GM19023 (cell line): ENCODE data around the gene SYT12.
"Not testable (repeated sequence)": the region's sequence is repeated elsewhere in the genome, so short reads cannot be mapped to it uniquely, and the experiment has no call there.

Source experiments
- ATAC-seq: cut with Tn5 transposase; IDR thresholded peaks from one replicate; pipeline ENCODE4 v1.9.1; 2021; ENCODE audit warnings: mild to moderate bottlenecking, moderate library complexity; ENCODE audit not compliant: unreplicated experiment

Gene SYT12

GRCh38 chr11:66996609-66997273 is 26.2 kb upstream of the SYT12 start:
- no peak for ATAC-seq

DNA sequence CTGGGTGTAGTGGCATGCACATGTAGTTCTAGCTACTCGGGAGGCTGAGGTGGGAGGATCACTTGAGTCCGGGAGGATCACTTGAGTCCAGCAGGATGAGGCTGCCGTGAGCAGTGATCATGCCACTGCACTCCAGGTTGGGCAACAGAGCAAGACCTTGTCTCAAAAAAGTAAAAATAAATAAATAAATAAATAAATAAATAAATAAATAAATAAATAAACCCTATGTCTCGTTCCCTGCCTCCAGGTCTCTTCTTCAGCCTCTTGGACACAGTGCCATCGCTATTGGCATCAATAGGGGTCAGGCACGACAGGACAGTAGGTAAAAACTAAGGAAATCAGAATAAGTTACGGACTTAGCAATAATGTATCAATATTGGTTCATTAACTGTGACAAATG is 23.4 kb upstream of the SYT12 start:
- ATAC-seq: no peak

DNA sequence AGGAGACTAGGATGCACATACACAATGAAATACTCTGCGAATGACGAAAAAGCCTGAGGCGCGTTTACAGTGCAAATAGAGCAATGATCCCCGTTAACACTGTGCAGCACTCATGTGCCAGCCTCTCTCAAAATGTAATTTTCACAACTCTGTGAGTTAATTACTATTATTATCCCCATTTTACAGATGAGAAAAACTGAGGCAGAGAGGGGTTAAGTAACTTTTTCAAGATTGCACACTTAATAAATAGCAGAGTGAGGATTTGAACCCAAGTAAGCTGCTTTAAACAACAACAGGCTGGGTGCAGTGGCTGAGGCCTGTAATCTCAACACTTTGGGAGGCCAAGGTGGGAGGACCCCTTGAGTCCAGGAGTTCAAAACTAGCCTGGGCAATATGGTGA is 21.6 kb upstream of the SYT12 start:
- ATAC-seq: no peak

- ATAC-seq: no peak
Observed at GRCh38 chr11:67002297-67002913, 20.5 kb upstream of the SYT12 start.

DNA sequence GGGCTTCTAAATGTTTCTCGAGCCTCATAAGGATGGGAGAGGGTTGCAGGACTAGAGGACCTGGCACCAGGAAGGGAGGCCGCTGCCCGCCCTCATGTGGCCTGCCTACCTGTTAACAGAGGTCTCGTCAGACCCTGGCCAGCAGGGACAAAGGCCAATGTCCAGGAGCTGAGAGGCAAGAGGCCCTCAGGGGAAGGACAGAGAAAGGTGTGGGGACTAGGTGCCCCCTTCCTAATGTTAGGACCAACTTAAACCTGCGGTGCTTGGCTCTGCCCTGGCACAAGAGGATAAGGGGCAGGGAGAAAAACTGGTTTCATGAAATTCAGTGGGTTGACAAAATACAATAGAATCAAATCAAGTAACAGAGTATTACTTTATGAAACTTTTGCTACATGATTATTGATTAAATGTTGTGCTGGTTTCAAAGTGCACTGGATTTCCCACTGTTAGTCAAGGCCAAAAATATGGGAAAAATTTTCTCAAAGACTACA is 20.0 kb upstream of the SYT12 start:
- no peak for ATAC-seq

- not testable (repeated sequence) for ATAC-seq
Observed at GRCh38 chr11:67005200-67005599, 17.7 kb upstream of the SYT12 start.

- no peak for ATAC-seq
Observed at GRCh38 chr11:67006029-67006884, 16.7 kb upstream of the SYT12 start.

DNA sequence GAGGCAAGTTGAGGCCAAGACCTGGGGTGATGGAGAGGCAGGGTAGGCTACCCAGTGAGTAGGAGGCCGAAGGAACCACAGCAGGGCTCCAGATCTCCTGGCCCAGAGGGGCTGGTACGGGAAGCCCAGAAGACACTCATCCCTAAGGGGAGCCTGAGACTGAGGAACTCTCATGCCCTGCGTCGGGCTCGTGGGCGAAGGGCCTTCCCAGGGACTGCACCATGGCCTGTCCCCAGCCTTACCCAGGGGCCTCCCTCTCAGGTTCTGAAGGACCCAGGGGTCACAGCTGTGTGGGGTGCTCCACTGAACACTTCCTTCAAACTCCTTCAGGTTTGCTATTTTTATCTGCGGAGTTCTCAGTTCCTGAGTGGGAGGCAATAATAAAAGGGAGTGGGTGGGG is 15.8 kb upstream of the SYT12 start:
- no peak for ATAC-seq

DNA sequence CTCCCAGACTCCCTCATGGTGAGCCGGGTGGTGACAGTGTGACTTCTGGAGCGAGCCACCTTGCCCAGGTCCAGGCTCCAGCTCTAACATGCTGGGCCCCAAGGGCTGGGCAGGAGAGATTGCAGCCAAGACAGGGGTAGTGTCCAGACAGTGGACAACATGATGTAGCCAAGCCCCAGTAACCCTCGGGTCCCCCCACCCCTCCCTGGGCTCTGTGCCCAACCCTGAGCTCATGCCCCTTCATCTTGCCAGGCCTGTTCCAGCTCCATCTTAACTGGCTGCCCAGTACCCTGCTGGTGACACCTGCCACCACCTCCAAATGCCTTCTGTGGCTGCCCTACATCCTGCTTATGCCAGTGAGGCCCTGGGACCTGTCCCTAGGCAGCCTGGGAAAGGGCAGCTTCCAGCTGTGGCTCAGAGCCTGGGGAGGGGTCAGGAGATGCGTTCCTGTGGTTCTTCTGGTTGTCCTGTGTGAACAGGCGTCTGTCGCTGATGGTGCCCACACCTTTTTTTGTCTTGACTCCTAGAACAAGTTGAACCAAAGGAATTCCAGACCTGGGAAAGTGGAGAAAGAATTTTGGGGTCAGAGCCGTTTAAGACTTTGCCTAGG is 12.5 kb upstream of the SYT12 start:
- ATAC-seq: no peak

DNA sequence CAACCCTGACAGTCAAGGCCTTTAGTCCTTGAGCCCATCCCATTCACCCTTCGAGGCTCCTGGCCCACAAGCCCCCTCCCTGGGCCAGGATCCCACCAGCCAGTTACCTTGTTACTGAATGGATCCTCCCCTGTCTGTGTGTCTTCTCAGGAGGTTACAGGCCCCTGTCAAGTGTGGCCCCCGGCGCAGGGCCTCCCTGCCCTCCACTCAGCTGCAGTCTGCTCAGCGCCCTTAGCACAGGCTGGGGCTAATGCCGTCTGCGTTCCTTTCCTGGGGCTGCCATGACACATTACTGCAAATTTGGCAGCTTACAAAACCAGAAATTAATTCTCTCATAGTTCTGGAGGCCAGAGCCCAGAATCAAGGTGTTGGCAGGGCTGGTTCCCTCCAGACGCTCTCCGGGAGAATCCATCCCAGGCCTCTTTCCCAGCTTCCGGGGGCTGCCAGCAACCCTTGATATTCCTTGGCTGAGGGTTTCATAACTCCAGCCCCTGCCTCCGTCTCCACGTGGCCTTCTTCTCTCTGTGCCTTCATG is 9.4 kb upstream of the SYT12 start:
- no peak for ATAC-seq

GRCh38 chr11:67014343-67014742 is 8.6 kb upstream of the SYT12 start:
- no peak for ATAC-seq

DNA sequence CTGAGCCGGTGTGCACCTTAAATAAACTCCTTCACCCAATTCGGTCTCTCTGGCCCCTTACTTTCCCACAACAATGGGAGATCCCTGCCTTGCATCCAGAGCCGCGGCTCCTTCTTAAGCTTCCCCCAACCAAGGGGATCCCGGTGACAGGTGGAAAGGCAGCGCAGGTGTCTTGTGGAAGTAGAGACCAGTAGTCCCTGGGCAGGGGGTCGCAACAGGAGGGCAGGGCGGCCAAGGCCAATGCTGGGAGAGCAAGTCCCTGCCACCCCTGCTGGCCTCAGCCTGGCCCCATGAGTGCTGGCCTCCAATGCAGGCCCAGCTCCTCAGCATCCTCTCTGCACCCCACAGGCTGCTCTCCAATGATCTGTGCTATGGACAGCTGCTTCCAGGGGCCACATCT is 7.9 kb upstream of the SYT12 start:
- ATAC-seq: no peak

DNA sequence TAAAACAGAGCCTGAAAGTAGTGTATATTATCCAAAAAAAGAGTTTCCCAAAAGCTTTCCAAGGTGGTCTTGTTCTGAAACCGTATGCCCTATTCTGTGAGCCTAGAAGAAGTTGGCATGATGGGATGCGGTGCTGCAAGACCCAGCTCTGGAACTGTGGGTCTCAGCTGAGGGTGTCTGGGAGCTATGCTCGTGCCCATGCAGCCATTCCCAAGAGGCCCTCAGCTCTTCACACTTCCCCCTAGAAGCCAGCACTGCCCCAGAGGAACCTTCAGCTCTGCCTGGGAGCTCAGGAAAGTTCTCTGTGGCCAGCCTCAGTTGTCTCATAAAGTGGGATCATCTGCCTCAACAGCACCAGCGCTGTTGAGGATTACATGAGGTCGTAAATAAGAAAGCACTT is 6.4 kb upstream of the SYT12 start:
- no peak for ATAC-seq

DNA sequence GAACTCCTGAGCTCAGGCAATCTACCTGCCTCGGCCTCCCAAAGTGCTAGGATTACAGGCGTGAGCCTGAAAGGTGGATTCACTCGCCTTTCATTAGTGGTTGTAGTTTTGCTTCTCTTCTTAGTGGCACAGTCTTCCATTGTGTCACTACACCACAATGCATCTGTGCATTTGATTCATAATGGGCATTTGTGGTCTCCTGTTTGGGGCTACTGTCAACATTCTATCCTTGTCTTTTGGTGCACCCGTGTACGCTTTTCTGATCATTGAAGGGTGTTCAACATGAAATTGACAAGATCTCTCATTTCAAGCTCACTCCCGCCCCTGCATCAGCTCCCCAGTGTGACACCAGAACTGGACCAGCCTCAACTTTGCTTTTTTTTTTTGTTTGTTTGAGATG is 2.0 kb upstream of the SYT12 start:
- no peak for ATAC-seq

DNA sequence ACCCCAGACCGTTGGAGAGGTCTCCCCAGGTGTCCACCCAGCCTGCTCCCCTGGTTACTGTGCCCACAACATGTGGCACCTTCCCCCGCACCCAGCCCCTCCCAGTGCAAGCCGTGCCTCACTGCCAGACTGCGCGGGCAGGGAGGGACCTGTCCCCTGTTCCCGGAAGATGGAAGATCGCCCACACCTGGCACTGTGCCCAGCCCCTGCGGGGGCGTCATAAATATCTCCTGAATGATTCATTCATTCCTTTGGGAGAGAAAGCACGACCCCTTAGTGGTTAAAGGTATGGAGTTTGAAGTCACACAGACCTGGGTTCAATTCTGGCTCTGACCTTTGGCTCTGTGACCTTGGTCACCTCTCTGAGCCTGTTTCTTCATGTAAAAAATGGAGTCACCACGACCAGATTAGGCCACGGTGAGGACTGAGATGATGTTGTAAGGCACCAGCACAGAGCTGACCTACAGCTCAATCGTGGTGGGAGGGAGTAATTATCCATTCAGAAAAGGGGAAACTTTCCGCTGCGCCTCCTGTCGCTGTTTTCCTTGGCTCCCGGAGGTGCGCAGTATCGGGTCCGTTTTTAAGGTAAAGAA is 497 bp upstream of the SYT12 start:
- ATAC-seq: no peak

DNA sequence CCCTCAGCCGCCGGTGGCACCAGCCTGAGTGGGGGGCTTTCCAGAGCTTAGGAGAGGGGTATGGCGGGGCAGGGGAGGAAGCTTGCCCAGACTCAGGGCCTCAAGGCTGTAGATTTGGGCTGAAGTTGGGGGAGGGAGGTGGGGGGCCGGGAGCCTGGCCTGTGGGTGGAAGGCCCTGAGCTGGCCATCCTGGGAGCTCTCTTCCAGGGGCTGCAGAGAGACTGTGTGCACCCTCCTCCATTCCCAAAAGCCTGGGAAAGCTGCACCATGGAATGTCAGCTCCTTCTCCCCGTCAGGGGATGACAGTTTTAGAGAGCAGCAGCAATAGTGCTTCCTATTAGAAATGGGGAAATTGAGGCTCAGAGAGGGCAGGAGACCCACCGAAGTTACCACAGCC is 1.0 kb downstream of the SYT12 start:
- no peak for ATAC-seq

DNA sequence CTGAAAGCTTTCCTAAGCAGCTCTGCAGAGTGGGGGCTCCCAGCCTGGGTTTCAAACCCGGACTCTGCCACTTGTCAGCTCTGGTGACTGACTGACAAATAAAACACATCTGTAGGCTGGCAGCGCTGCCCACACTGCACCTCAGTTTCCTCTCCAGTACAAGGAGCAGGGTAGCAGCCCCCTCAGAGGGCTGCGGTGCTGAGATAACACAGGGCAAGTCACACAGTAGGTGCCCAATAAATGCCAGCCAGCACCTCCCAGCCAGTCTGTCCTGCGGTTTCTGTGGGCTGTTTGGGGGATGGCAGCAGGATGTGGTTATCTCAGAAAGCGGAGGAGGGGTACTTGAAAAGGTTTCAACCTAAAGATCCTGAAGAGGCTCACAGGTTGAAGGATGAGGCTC is 1.5 kb downstream of the SYT12 start:
- no peak for ATAC-seq

DNA sequence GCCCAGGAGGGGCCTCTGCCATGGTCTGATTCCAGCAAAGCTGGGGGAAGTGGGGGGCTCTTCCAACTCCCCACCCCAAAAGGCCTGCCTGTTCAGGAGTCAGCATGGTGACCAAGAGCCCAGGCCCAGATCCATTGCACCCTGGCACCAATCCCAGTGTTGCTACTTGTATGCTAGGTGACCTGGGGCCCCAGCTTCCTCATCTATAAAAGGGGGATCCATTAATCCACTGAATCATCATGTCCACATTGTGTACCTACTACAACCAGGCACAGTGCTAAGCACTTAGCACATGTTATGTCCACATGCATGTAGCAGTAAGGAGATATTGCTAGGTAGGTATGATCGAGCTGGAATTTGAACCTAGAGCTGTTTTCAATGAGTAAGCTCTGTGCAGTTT is 2.0 kb downstream of the SYT12 start:
- ATAC-seq: no peak

DNA sequence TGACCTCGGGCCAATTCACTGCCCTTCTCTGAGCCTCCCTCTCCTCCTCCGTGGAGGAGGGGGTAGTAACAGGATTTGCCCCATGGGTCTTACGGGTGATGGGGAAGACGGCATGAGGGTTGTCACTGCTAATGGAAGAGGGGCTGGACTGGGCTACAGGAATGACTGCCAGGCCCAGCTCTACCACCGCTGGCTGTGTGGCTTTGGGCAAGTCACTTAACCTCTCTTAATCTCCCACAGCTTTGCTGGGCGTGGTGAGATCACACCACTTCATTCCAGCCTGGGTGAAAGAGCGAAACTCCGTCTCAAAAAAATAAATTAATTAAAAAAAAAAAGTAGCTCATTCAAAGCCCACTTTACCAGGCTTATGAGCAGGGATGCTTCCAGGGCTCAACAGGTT is 2.8 kb downstream of the SYT12 start:
- ATAC-seq: no peak

DNA sequence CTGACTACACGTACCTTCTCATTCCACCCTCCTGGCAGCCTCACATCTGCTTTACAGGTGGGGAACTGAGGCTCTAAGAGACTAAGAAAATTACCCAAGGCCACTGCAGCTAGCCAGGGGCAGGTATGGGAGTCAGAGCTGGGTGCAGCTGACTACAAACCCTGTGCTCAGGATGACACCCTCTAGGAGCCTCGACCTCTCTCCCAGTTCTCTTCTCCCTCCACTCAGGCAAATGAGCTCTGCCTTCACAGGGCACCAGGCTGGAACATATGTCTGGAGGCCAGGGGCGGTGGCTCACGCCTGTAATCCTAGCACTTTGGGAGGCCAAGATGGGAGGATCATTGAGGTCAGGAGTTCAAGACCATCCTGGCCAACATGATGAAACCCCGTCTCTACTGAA is 4.0 kb downstream of the SYT12 start:
- ATAC-seq: no peak

GRCh38 chr11:67027483-67027930 is 4.6 kb downstream of the SYT12 start:
- ATAC-seq: peak; percentile 26
